ENCODE data around the gene SLC35D1.

GRCh38 chr1:67051196-67051595 is 2.8 kb downstream of the SLC35D1 start:
- no peak for TF ChIP-seq POLR2A (IDR thresholded peaks at IDR 0.05; ENCODE audit: low read depth, low read length)
- TF ChIP-seq TAF1 (IDR thresholded peaks at IDR 0.05; ENCODE audit: borderline replicate concordance, low read depth, low read length) = no peak
- TF ChIP-seq POLR2AphosphoS5 (IDR thresholded peaks at IDR 0.05; ENCODE audit: low read depth, low read length) = no peak

Measured in GM12892 (cell line).